ENCODE measurements around the gene CCBE1. TPM values are rescaled to one million over a fixed set of nuclear protein-coding genes. Genes with fewer than 3 reads are reported as not detected.

Gene CCBE1
- total RNA-seq, 2 experiments from 2014 or later: not detected

GRCh38 chr18:59619816-59620215, 77.4 kb downstream of the CCBE1 start:
- Mint-ChIP-seq H3K9me3 (no peaks in the 10 kb centered on the region), H3K27ac (no peak overlapping the region), H3K4me1 (ENCODE audit: low read depth) (no peaks in the 10 kb centered on the region), H3K27me3 (ENCODE audit: low read depth) (peaks cover 4% of the 10 kb centered on the region), H3K4me3 (no peak overlapping the region), H3K36me3 (ENCODE audit: low read depth) (no peaks in the 10 kb centered on the region)
- CTCF ChIA-PET: no interaction called here
- intact Hi-C loops (cut with micrococcal nuclease): no loop called here
- DNase-seq: no peak

- no peaks in the 10 kb centered on the region for H3K9me3 Mint-ChIP-seq
- DNase-seq: no peak
- H3K4me1 Mint-ChIP-seq (ENCODE audit: low read depth): no peaks in the 10 kb centered on the region
- H3K27ac Mint-ChIP-seq: no peak overlapping the region
- intact Hi-C loops (cut with micrococcal nuclease): no loop called here
- H3K27me3 Mint-ChIP-seq (ENCODE audit: low read depth): peaks cover 4% of the 10 kb centered on the region
- H3K36me3 Mint-ChIP-seq (ENCODE audit: low read depth): no peaks in the 10 kb centered on the region
- H3K4me3 Mint-ChIP-seq: no peak overlapping the region
- CTCF ChIA-PET: no interaction called here
Measured at GRCh38 chr18:59617468-59617932, 79.7 kb downstream of the CCBE1 start.

- no peak overlapping the region for H3K27ac Mint-ChIP-seq
- H3K9me3 Mint-ChIP-seq: no peaks in the 10 kb centered on the region
- peaks cover 4% of the 10 kb centered on the region for H3K27me3 Mint-ChIP-seq (ENCODE audit: low read depth)
- no peaks in the 10 kb centered on the region for H3K36me3 Mint-ChIP-seq (ENCODE audit: low read depth)
- no peak overlapping the region for H3K4me3 Mint-ChIP-seq
- CTCF ChIA-PET: no interaction called here
- no peaks in the 10 kb centered on the region for H3K4me1 Mint-ChIP-seq (ENCODE audit: low read depth)
- intact Hi-C loops (cut with micrococcal nuclease): no loop called here
- no peak for DNase-seq
Measured at GRCh38 chr18:59616501-59616900, 80.7 kb downstream of the CCBE1 start.

- intact Hi-C loops (cut with micrococcal nuclease): no loop called here
- H3K27me3 Mint-ChIP-seq (ENCODE audit: low read depth): no peaks in the 10 kb centered on the region
Measured at GRCh38 chr18:59613903-59614302, 83.3 kb downstream of the CCBE1 start.

GRCh38 chr18:59612381-59612780, 84.8 kb downstream of the CCBE1 start:
- no peaks in the 10 kb centered on the region for H3K4me1 Mint-ChIP-seq (ENCODE audit: low read depth)
- H3K27me3 Mint-ChIP-seq (ENCODE audit: low read depth): no peaks in the 10 kb centered on the region
- no peak for DNase-seq
- no peaks in the 10 kb centered on the region for H3K9me3 Mint-ChIP-seq
- no peaks in the 10 kb centered on the region for H3K36me3 Mint-ChIP-seq (ENCODE audit: low read depth)
- H3K4me3 Mint-ChIP-seq: no peak overlapping the region
- intact Hi-C loops (cut with micrococcal nuclease): no loop called here
- H3K27ac Mint-ChIP-seq: no peak overlapping the region
- CTCF ChIA-PET: no interaction called here

More at GRCh38 chr18:59613903-59614302, 83.3 kb downstream of the CCBE1 start:
- H3K9me3 Mint-ChIP-seq: no peaks in the 10 kb centered on the region
- no peak overlapping the region for H3K4me3 Mint-ChIP-seq
- H3K4me1 Mint-ChIP-seq (ENCODE audit: low read depth): no peaks in the 10 kb centered on the region
- H3K36me3 Mint-ChIP-seq (ENCODE audit: low read depth): no peaks in the 10 kb centered on the region
- H3K27ac Mint-ChIP-seq: no peak overlapping the region
- no peak for DNase-seq
- CTCF ChIA-PET: no interaction called here

GRCh38 chr18:59610546-59611140, 86.6 kb downstream of the CCBE1 start:
- Mint-ChIP-seq H3K27me3 (ENCODE audit: low read depth) (no peaks in the 10 kb centered on the region), H3K4me3 (no peak overlapping the region), H3K36me3 (ENCODE audit: low read depth) (no peaks in the 10 kb centered on the region), H3K4me1 (ENCODE audit: low read depth) (no peaks in the 10 kb centered on the region), H3K27ac (no peak overlapping the region), H3K9me3 (no peaks in the 10 kb centered on the region)
- intact Hi-C loops (cut with micrococcal nuclease): no loop called here
- DNase-seq: no peak
- CTCF ChIA-PET: interaction anchor here (0.6 kb wide), 1 partner anchor 10 kb away, joined by 3 read pairs; no protein-coding TSS in a partner anchor

- H3K27me3 Mint-ChIP-seq (ENCODE audit: low read depth): no peaks in the 10 kb centered on the region
- no peaks in the 10 kb centered on the region for H3K36me3 Mint-ChIP-seq (ENCODE audit: low read depth)
- no peak overlapping the region for H3K4me3 Mint-ChIP-seq
- H3K9me3 Mint-ChIP-seq: no peaks in the 10 kb centered on the region
- intact Hi-C loops (cut with micrococcal nuclease): no loop called here
- DNase-seq: no peak
- CTCF ChIA-PET: no interaction called here
- H3K27ac Mint-ChIP-seq: no peak overlapping the region
- no peaks in the 10 kb centered on the region for H3K4me1 Mint-ChIP-seq (ENCODE audit: low read depth)
Measured at GRCh38 chr18:59609654-59610053, 87.6 kb downstream of the CCBE1 start.

GRCh38 chr18:59607471-59607870, 89.8 kb downstream of the CCBE1 start:
- CTCF ChIA-PET: no interaction called here
- no peak for DNase-seq
- Mint-ChIP-seq H3K27me3 (ENCODE audit: low read depth) (no peaks in the 10 kb centered on the region), H3K27ac (no peak overlapping the region), H3K4me1 (ENCODE audit: low read depth) (no peaks in the 10 kb centered on the region), H3K36me3 (ENCODE audit: low read depth) (no peaks in the 10 kb centered on the region), H3K4me3 (no peak overlapping the region), H3K9me3 (no peaks in the 10 kb centered on the region)
- intact Hi-C loops (cut with micrococcal nuclease): no loop called here

GRCh38 chr18:59607078-59607379, 90.2 kb downstream of the CCBE1 start:
- CTCF ChIA-PET: no interaction called here
- no peak for DNase-seq
- Mint-ChIP-seq H3K4me3 (no peak overlapping the region), H3K4me1 (ENCODE audit: low read depth) (no peaks in the 10 kb centered on the region), H3K27ac (no peak overlapping the region), H3K27me3 (ENCODE audit: low read depth) (no peaks in the 10 kb centered on the region), H3K9me3 (no peaks in the 10 kb centered on the region), H3K36me3 (ENCODE audit: low read depth) (no peaks in the 10 kb centered on the region)
- intact Hi-C loops (cut with micrococcal nuclease): no loop called here

GRCh38 chr18:59606193-59607077, 90.8 kb downstream of the CCBE1 start:
- intact Hi-C loops (cut with micrococcal nuclease): no loop called here

GRCh38 chr18:59605633-59606192, 91.5 kb downstream of the CCBE1 start:
- intact Hi-C loops (cut with micrococcal nuclease): no loop called here
- CTCF ChIA-PET: no interaction called here
- no peak for DNase-seq
- Mint-ChIP-seq H3K27ac (no peak overlapping the region), H3K27me3 (ENCODE audit: low read depth) (no peaks in the 10 kb centered on the region), H3K4me1 (ENCODE audit: low read depth) (no peaks in the 10 kb centered on the region), H3K9me3 (no peaks in the 10 kb centered on the region), H3K4me3 (no peak overlapping the region), H3K36me3 (ENCODE audit: low read depth) (no peaks in the 10 kb centered on the region)

More at GRCh38 chr18:59606193-59607077, 90.8 kb downstream of the CCBE1 start:
- Mint-ChIP-seq H3K4me1 (ENCODE audit: low read depth) (no peaks in the 10 kb centered on the region), H3K27me3 (ENCODE audit: low read depth) (no peaks in the 10 kb centered on the region), H3K27ac (no peak overlapping the region), H3K9me3 (no peaks in the 10 kb centered on the region), H3K36me3 (ENCODE audit: low read depth) (no peaks in the 10 kb centered on the region), H3K4me3 (no peak overlapping the region)
- CTCF ChIA-PET: no interaction called here
- no peak for DNase-seq

- H3K4me3 Mint-ChIP-seq: no peak overlapping the region
- H3K4me1 Mint-ChIP-seq (ENCODE audit: low read depth): no peaks in the 10 kb centered on the region
- H3K9me3 Mint-ChIP-seq: no peaks in the 10 kb centered on the region
- H3K27ac Mint-ChIP-seq: no peak overlapping the region
- intact Hi-C loops (cut with micrococcal nuclease): no loop called here
- H3K36me3 Mint-ChIP-seq (ENCODE audit: low read depth): no peaks in the 10 kb centered on the region
- CTCF ChIA-PET: no interaction called here
- DNase-seq: no peak
- no peaks in the 10 kb centered on the region for H3K27me3 Mint-ChIP-seq (ENCODE audit: low read depth)
Measured at GRCh38 chr18:59604877-59605276, 92.3 kb downstream of the CCBE1 start.

GRCh38 chr18:59597049-59597448, 100.2 kb downstream of the CCBE1 start:
- H3K4me1 Mint-ChIP-seq (ENCODE audit: low read depth): no peaks in the 10 kb centered on the region
- no peak overlapping the region for H3K27ac Mint-ChIP-seq
- no peaks in the 10 kb centered on the region for H3K36me3 Mint-ChIP-seq (ENCODE audit: low read depth)
- no peaks in the 10 kb centered on the region for H3K27me3 Mint-ChIP-seq (ENCODE audit: low read depth)
- DNase-seq: no peak
- CTCF ChIA-PET: no interaction called here
- H3K4me3 Mint-ChIP-seq: no peak overlapping the region
- intact Hi-C loops (cut with micrococcal nuclease): no loop called here
- no peaks in the 10 kb centered on the region for H3K9me3 Mint-ChIP-seq

All from activated naive CD4-positive, alpha-beta T cell treated with anti-CD3 and anti-CD28 coated beads for 36 hours (primary cell).